ENCODE measurements around the gene SMPX.

Gene SMPX

DNA sequence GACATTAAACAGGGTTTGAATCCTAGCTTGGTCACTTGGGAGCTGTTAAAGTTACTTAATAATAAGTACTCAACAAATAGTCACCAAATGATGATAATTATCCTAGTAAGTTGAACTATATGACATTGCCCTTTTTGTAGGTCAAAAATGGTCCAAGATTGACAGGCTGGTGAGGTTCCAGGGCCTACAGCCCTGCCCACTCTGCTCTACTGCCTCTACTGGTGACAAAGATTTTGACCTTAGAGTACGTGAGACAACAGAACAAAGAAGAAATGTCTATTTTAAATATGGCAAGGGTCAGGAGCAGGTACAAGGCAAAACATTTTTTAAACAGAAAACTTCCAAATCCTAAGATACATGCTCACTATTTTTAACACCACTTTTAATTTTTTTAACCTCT lies 572 bp upstream of the SMPX start:
- Histone ChIP-seq H3K9ac (ENCODE audit: low read length) (no peak overlapping the region), H3K27me3 (ENCODE audit: control insufficient read depth in 1 of 2, insufficient read depth in 1 of 2, low read length in 2 of 2) (peaks cover 0 to 9% of the 10 kb centered on the region in 2 experiments), H3K9me3 (ENCODE audit: control insufficient read depth, low read length) (no peaks in the 10 kb centered on the region), H3K4me1 (ENCODE audit: control insufficient read depth, insufficient read depth, low read depth, low read length) (no peaks in the 10 kb centered on the region), H2BK120ac (ENCODE audit: low read depth, low read length) (no peak overlapping the region), H2BK12ac (ENCODE audit: low read length in 2 of 2) (no peak overlapping the region), H2AFZ (ENCODE audit: low read depth, low read length) (no peak overlapping the region), H3K79me1 (replicated peaks; ENCODE audit: low read length, poor library complexity, severe bottlenecking) (no peaks in the 10 kb centered on the region), H3K4me3 (ENCODE audit: insufficient read depth in 1 of 2, low read depth in 1 of 2, low read length in 2 of 2) (no peak overlapping the region), H3K4ac (ENCODE audit: low read depth in 1 of 2, low read length in 2 of 2) (no peak overlapping the region), H3K36me3 (ENCODE audit: control insufficient read depth in 1 of 2, insufficient read depth in 2 of 2, low read depth in 1 of 2, low read length in 2 of 2) (no peaks in the 10 kb centered on the region), H2BK5ac (ENCODE audit: low read depth, low read length, poor library complexity, severe bottlenecking) (no peak overlapping the region), H3K18ac (ENCODE audit: low read depth in 1 of 2, low read length in 2 of 2) (no peak overlapping the region), H2AK5ac (ENCODE audit: low read length, severe bottlenecking) (no peak overlapping the region), H3K14ac (ENCODE audit: low read length in 2 of 2) (no peak overlapping the region), H4K91ac (ENCODE audit: low read length) (no peak overlapping the region), H3K27ac (ENCODE audit: low read length, poor library complexity, severe bottlenecking) (no peak overlapping the region), H4K8ac (ENCODE audit: low read length) (no peak overlapping the region), H3K23ac (ENCODE audit: low read length in 2 of 2) (no peak overlapping the region), H2BK15ac (ENCODE audit: low read depth, poor library complexity, severe bottlenecking) (no peak overlapping the region), H3K4me2 (ENCODE audit: low read length, poor library complexity, severe bottlenecking) (no peak overlapping the region)
- DNase-seq, result no peak
- no CpG with 5 or more reads among the region's 1 CpG for WGBS

DNA sequence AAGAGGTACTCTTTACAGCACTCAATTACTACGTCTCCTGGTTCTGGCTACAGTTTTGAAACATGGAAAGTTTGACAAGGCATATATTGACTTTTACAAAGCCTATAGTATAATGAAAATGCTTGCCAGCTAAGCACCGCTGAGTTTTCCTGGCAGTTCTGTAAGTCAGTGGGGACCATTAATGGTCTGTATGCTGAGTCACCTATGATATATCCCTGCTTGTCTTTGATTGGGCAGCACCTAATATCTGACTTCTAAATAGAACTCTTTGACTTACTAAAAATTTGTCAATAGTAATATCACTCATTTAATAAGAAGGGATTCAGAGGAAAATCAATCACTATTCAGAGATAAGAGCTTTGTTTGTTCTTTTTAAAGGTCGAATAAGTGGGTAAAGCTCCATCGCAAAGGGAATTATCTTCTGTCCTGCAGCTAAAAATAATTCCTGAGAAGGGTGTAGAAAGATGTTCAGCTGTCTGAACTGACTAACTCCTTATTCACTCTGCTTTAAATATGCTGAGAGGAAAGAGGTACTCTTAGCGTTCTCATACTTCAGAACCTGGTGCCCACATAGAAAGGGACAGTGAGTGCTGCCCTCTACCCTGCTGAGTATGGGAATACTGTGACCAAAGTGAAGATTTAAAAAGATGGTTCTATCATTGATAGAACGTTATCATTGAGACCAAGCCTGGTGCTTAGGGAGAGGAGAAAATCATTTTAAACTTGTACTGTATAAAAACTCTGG lies 959 bp downstream of the SMPX start:
- Histone ChIP-seq H3K27ac (ENCODE audit: low read length, poor library complexity, severe bottlenecking) (no peak overlapping the region), H2AFZ (ENCODE audit: low read depth, low read length) (no peak overlapping the region), H3K4me2 (ENCODE audit: low read length, poor library complexity, severe bottlenecking) (no peak overlapping the region), H2BK15ac (ENCODE audit: low read depth, poor library complexity, severe bottlenecking) (no peak overlapping the region), H3K4me3 (ENCODE audit: insufficient read depth in 1 of 2, low read depth in 1 of 2, low read length in 2 of 2) (no peak overlapping the region), H3K4ac (ENCODE audit: low read depth in 1 of 2, low read length in 2 of 2) (no peak overlapping the region), H3K14ac (ENCODE audit: low read length in 2 of 2) (no peak overlapping the region), H2AK5ac (ENCODE audit: low read length, severe bottlenecking) (no peak overlapping the region), H3K23ac (ENCODE audit: low read length in 2 of 2) (no peak overlapping the region), H4K8ac (ENCODE audit: low read length) (no peak overlapping the region), H3K18ac (ENCODE audit: low read depth in 1 of 2, low read length in 2 of 2) (no peak overlapping the region), H3K9me3 (ENCODE audit: control insufficient read depth, low read length) (no peaks in the 10 kb centered on the region), H3K79me1 (replicated peaks; ENCODE audit: low read length, poor library complexity, severe bottlenecking) (no peaks in the 10 kb centered on the region), H2BK5ac (ENCODE audit: low read depth, low read length, poor library complexity, severe bottlenecking) (no peak overlapping the region), H3K4me1 (ENCODE audit: control insufficient read depth, insufficient read depth, low read depth, low read length) (no peaks in the 10 kb centered on the region), H2BK120ac (ENCODE audit: low read depth, low read length) (no peak overlapping the region), H4K91ac (ENCODE audit: low read length) (no peak overlapping the region), H2BK12ac (ENCODE audit: low read length in 2 of 2) (no peak overlapping the region), H3K9ac (ENCODE audit: low read length) (no peak overlapping the region), H3K36me3 (ENCODE audit: control insufficient read depth in 1 of 2, insufficient read depth in 2 of 2, low read depth in 1 of 2, low read length in 2 of 2) (no peaks in the 10 kb centered on the region), H3K27me3 (ENCODE audit: control insufficient read depth in 1 of 2, insufficient read depth in 1 of 2, low read length in 2 of 2) (peaks cover 0 to 9% of the 10 kb centered on the region in 2 experiments)
- 82% methylated on average over 3 of the region's 6 CpGs for WGBS
- DNase-seq, result no peak

DNA sequence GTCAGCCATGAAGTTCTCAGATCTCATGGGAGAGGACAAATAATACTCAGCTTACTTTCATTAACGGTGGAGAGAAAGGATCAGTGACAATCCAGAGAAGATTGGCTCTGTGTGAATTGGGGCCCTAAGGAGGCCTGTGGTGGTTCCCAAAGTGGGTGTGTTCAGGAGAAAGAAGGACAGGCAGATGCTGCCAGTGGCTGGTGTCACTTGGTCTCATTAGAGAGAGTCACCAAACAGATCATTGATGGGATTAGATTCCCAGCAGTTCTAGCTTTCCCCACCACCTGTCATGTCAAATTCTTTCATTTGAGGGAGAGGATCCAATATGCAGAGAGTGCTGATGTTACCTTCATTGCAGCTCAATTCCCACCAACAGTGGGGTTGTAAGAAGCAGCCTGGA lies 8.0 kb downstream of the SMPX start:
- no peak overlapping the region for H4K91ac ChIP-seq (ENCODE audit: low read length)
- DNase-seq, result no peak
- H3K9me3 ChIP-seq (ENCODE audit: control insufficient read depth, low read length), result no peaks in the 10 kb centered on the region
- no peak overlapping the region for H2BK12ac ChIP-seq (ENCODE audit: low read length in 2 of 2)
- H3K36me3 ChIP-seq (ENCODE audit: control insufficient read depth in 1 of 2, insufficient read depth in 2 of 2, low read depth in 1 of 2, low read length in 2 of 2), result no peaks in the 10 kb centered on the region
- H3K9ac ChIP-seq (ENCODE audit: low read length), result no peak overlapping the region
- no peak overlapping the region for H3K27ac ChIP-seq (ENCODE audit: low read length, poor library complexity, severe bottlenecking)
- H3K4me1 ChIP-seq (ENCODE audit: control insufficient read depth, insufficient read depth, low read depth, low read length), result no peaks in the 10 kb centered on the region
- H3K4me3 ChIP-seq (ENCODE audit: insufficient read depth in 1 of 2, low read depth in 1 of 2, low read length in 2 of 2), result no peak overlapping the region
- H3K23ac ChIP-seq (ENCODE audit: low read length in 2 of 2), result no peak overlapping the region
- no peak overlapping the region for H2BK120ac ChIP-seq (ENCODE audit: low read depth, low read length)
- WGBS, result 93% methylated on average over 1 of the region's 1 CpG
- H2AK5ac ChIP-seq (ENCODE audit: low read length, severe bottlenecking), result no peak overlapping the region
- no peak overlapping the region for H3K4me2 ChIP-seq (ENCODE audit: low read length, poor library complexity, severe bottlenecking)
- H2BK15ac ChIP-seq (ENCODE audit: low read depth, poor library complexity, severe bottlenecking), result no peak overlapping the region
- no peak overlapping the region for H2BK5ac ChIP-seq (ENCODE audit: low read depth, low read length, poor library complexity, severe bottlenecking)
- no peak overlapping the region for H2AFZ ChIP-seq (ENCODE audit: low read depth, low read length)
- H3K18ac ChIP-seq (ENCODE audit: low read depth in 1 of 2, low read length in 2 of 2), result no peak overlapping the region
- no peak overlapping the region for H3K4ac ChIP-seq (ENCODE audit: low read depth in 1 of 2, low read length in 2 of 2)
- H3K14ac ChIP-seq (ENCODE audit: low read length in 2 of 2), result no peak overlapping the region
- no peaks in the 10 kb centered on the region for H3K79me1 ChIP-seq (replicated peaks; ENCODE audit: low read length, poor library complexity, severe bottlenecking)
- no peak overlapping the region for H4K8ac ChIP-seq (ENCODE audit: low read length)
- H3K27me3 ChIP-seq (ENCODE audit: control insufficient read depth in 1 of 2, insufficient read depth in 1 of 2, low read length in 2 of 2), result peaks cover 0 to 2% of the 10 kb centered on the region in 2 experiments

DNA sequence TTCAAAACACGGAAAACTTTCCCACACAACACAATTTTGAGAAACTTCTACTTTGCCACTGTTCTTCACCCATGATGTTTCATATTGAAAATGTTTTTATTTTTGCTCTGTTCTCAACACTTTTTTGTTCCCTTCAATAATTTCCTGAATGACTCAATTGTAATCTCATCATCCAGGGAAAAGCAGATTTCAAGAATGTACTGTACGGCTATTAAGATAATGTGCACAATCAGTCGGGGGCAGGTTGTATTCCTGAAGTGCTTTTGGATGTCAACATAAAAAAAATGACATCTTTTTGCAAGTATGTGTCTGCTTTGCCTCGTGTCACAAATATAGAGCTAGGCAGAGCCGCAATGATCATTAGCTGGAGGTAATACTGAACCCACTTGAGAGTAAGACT lies 9.7 kb downstream of the SMPX start:
- Histone ChIP-seq H2BK5ac (ENCODE audit: low read depth, low read length, poor library complexity, severe bottlenecking) (no peak overlapping the region), H4K8ac (ENCODE audit: low read length) (no peak overlapping the region), H2BK12ac (ENCODE audit: low read length in 2 of 2) (no peak overlapping the region), H3K27me3 (ENCODE audit: control insufficient read depth in 1 of 2, insufficient read depth in 1 of 2, low read length in 2 of 2) (peaks cover 0 to 2% of the 10 kb centered on the region in 2 experiments), H2BK15ac (ENCODE audit: low read depth, poor library complexity, severe bottlenecking) (no peak overlapping the region), H3K79me1 (replicated peaks; ENCODE audit: low read length, poor library complexity, severe bottlenecking) (no peaks in the 10 kb centered on the region), H3K4me2 (ENCODE audit: low read length, poor library complexity, severe bottlenecking) (no peak overlapping the region), H2AFZ (ENCODE audit: low read depth, low read length) (no peak overlapping the region), H3K14ac (ENCODE audit: low read length in 2 of 2) (no peak overlapping the region), H3K36me3 (ENCODE audit: control insufficient read depth in 1 of 2, insufficient read depth in 2 of 2, low read depth in 1 of 2, low read length in 2 of 2) (no peaks in the 10 kb centered on the region), H3K27ac (ENCODE audit: low read length, poor library complexity, severe bottlenecking) (no peak overlapping the region), H3K18ac (ENCODE audit: low read depth in 1 of 2, low read length in 2 of 2) (no peak overlapping the region), H2AK5ac (ENCODE audit: low read length, severe bottlenecking) (no peak overlapping the region), H2BK120ac (ENCODE audit: low read depth, low read length) (no peak overlapping the region), H4K91ac (ENCODE audit: low read length) (no peak overlapping the region), H3K4me3 (ENCODE audit: insufficient read depth in 1 of 2, low read depth in 1 of 2, low read length in 2 of 2) (no peak overlapping the region), H3K23ac (ENCODE audit: low read length in 2 of 2) (no peak overlapping the region), H3K9ac (ENCODE audit: low read length) (no peak overlapping the region), H3K4ac (ENCODE audit: low read depth in 1 of 2, low read length in 2 of 2) (no peak overlapping the region), H3K9me3 (ENCODE audit: control insufficient read depth, low read length) (no peaks in the 10 kb centered on the region), H3K4me1 (ENCODE audit: control insufficient read depth, insufficient read depth, low read depth, low read length) (no peaks in the 10 kb centered on the region)
- DNase-seq, result no peak
- 30% methylated on average over 2 of the region's 5 CpGs for WGBS

Data from mesenchymal stem cell (in vitro differentiated cells and primary cell).